HG03354 (cell line): ENCODE results near the gene RER1.

Experiments
- ATAC-seq: cut with Tn5 transposase; IDR thresholded peaks from one replicate; pipeline ENCODE4 v1.9.1; 2021; ENCODE audit warnings: mild to moderate bottlenecking; ENCODE audit not compliant: unreplicated experiment, poor library complexity, severe bottlenecking

RER1 gene

DNA sequence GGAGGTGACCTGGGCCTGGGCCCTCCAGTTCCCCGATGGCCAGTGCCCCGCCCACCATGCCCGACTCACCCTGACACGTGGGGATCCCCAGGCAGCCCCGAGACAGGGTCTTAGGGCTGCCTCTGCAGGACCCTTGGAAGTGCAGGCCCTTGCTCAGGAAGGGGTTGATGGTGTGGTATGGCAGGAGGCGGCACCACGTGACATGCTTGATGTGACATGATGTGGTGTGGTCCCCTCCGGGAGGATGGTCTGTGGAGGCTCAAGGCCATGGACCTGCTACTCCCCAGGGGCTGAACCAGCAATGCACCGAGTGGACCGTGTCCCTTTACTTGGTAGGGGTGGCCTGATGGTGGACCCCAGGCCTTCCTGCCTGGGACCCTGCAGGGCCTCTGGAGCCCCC is 62.6 kb downstream of the RER1 start:
- ATAC-seq: no peak
